ENCODE results near the gene PRKAG2. TPM values are rescaled to one million over a fixed set of nuclear protein-coding genes. Genes with fewer than 3 reads are reported as not detected.

Gene PRKAG2
- total RNA-seq, 1 donor from 2014 or later = 13.5 TPM

DNA sequence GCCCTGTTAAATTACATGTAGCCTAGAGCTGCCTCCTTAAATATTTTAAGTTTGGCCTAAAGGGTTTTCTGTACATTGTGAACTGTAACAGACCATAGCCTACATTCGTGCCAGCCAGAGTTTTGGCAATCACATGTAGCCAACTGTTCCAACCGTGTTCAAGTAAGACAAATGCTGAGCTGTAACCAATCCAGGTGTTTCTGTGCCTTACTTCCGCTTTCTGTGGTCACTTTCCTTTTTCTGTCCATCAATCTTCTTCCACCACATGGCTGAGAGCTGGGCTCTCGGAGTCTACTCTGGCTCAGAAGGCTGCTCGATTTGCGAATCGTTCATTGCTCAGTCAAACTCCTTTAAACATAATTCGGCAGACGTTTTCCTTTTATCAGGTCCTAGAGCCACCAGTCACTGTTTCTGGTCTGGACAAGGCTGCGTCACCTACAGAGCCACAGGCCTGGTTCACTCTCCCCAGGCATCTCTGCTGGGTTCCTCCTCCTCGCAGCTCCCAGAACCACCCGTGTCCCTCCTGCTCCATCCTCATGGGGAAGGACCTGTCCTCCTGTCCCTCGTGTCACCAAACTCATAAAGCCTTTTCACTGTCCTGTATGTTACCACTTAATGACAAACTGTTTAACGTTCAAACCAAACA is 199.2 kb downstream of the PRKAG2 start:
- Mint-ChIP-seq H3K4me1 (ENCODE audit: unreplicated experiment) (peaks cover 11% of the 10 kb centered on the region), H3K27me3 (ENCODE audit: unreplicated experiment) (no peaks in the 10 kb centered on the region), H3K4me3 (ENCODE audit: unreplicated experiment) (no peak overlapping the region), H3K27ac (ENCODE audit: unreplicated experiment) (no peak overlapping the region), H3K36me3 (ENCODE audit: unreplicated experiment) (no peaks in the 10 kb centered on the region), H3K9me3 (ENCODE audit: unreplicated experiment) (no peaks in the 10 kb centered on the region)
- DNase-seq (ENCODE audit: extremely low spot score, unreplicated experiment) = no peak
- TF ChIP-seq, protein P1, sequence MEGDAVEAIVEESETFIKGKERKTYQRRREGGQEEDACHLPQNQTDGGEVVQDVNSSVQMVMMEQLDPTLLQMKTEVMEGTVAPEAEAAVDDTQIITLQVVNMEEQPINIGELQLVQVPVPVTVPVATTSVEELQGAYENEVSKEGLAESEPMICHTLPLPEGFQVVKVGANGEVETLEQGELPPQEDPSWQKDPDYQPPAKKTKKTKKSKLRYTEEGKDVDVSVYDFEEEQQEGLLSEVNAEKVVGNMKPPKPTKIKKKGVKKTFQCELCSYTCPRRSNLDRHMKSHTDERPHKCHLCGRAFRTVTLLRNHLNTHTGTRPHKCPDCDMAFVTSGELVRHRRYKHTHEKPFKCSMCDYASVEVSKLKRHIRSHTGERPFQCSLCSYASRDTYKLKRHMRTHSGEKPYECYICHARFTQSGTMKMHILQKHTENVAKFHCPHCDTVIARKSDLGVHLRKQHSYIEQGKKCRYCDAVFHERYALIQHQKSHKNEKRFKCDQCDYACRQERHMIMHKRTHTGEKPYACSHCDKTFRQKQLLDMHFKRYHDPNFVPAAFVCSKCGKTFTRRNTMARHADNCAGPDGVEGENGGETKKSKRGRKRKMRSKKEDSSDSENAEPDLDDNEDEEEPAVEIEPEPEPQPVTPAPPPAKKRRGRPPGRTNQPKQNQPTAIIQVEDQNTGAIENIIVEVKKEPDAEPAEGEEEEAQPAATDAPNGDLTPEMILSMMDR (IDR thresholded peaks at IDR 0.05) = no peak

GRCh38 chr7:151676759-151677158 is 200.2 kb downstream of the PRKAG2 start:
- DNase-seq (ENCODE audit: extremely low spot score, unreplicated experiment) = no peak
- Mint-ChIP-seq H3K36me3 (ENCODE audit: unreplicated experiment) (no peaks in the 10 kb centered on the region), H3K9me3 (ENCODE audit: unreplicated experiment) (no peaks in the 10 kb centered on the region), H3K4me3 (ENCODE audit: unreplicated experiment) (no peak overlapping the region), H3K27me3 (ENCODE audit: unreplicated experiment) (no peaks in the 10 kb centered on the region), H3K4me1 (ENCODE audit: unreplicated experiment) (peaks cover 11% of the 10 kb centered on the region), H3K27ac (ENCODE audit: unreplicated experiment) (no peak overlapping the region)
- TF ChIP-seq, protein P1 (IDR thresholded peaks at IDR 0.05) = no peak

- Mint-ChIP-seq H3K4me3 (ENCODE audit: unreplicated experiment) (no peak overlapping the region), H3K27me3 (ENCODE audit: unreplicated experiment) (no peaks in the 10 kb centered on the region), H3K36me3 (ENCODE audit: unreplicated experiment) (no peaks in the 10 kb centered on the region), H3K9me3 (ENCODE audit: unreplicated experiment) (no peaks in the 10 kb centered on the region), H3K4me1 (ENCODE audit: unreplicated experiment) (peaks cover 3% of the 10 kb centered on the region), H3K27ac (ENCODE audit: unreplicated experiment) (no peak overlapping the region)
- DNase-seq (ENCODE audit: extremely low spot score, unreplicated experiment) = no peak
- TF ChIP-seq, protein P1 (IDR thresholded peaks at IDR 0.05) = no peak
Measured at GRCh38 chr7:151675196-151675920, 201.6 kb downstream of the PRKAG2 start.

DNA sequence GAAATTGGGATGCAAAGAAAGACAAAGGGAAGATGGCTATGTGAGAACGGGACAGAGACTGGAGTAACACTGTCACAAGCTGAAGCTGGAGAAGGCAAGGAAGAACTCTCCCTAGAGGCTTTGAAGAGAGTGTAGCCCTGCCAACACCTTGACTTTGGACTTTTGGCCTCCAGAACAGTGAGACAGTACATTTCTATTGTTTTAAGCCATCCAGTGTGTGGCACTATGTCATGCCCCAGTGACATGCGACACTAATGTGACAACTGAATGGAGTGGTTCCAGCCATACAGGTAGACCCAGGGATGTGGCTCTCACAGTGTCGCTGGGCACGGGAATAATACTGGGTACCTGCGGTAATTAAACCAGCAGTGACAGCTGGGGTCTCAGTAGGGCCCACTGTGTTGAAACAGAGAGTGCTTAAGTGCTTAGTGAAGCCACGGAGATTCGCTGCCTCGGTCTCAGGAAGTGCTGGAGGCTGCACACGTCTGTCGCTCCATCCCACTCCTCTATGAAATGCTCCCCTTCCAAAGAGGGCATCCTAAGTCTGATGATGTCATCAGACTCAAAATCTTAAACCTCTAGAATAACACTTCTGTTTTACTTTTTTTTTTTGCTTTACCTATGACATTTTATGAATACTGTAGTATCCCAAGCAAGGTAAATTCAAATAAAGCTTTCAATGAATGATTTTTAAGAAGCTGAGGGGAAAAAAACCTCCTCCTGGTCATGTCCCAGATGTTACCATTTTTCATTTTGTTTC is 202.6 kb downstream of the PRKAG2 start:
- no peaks in the 10 kb centered on the region for H3K9me3 Mint-ChIP-seq (ENCODE audit: unreplicated experiment)
- no peak overlapping the region for H3K4me3 Mint-ChIP-seq (ENCODE audit: unreplicated experiment)
- H3K4me1 Mint-ChIP-seq (ENCODE audit: unreplicated experiment) = peaks cover 2% of the 10 kb centered on the region
- H3K36me3 Mint-ChIP-seq (ENCODE audit: unreplicated experiment) = no peaks in the 10 kb centered on the region
- TF ChIP-seq, protein P1 (IDR thresholded peaks at IDR 0.05) = no peak
- no peak for DNase-seq (ENCODE audit: extremely low spot score, unreplicated experiment)
- H3K27ac Mint-ChIP-seq (ENCODE audit: unreplicated experiment) = no peak overlapping the region
- H3K27me3 Mint-ChIP-seq (ENCODE audit: unreplicated experiment) = no peaks in the 10 kb centered on the region

DNA sequence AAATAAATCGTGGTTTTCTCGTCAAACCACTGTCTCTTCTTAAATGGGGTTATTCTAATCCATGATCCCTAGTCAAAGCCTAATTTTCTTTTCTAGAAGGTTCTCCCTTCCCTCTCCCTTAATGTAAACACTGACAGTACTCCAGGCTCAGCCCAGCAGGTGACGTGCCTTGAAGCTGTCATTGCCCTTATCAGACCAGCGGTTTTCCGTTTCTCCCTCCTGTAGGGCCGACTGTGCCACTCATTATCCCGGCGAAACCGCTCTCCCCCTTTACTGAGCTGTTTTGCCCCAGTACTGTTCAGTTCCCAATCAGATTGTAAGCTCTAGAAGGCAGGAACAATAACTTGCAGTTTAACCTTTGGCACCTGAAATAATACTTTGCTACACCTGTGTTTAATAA is 203.7 kb downstream of the PRKAG2 start:
- H3K27ac Mint-ChIP-seq (ENCODE audit: unreplicated experiment) = no peak overlapping the region
- TF ChIP-seq, protein P1 (IDR thresholded peaks at IDR 0.05) = no peak
- no peaks in the 10 kb centered on the region for H3K27me3 Mint-ChIP-seq (ENCODE audit: unreplicated experiment)
- no peaks in the 10 kb centered on the region for H3K4me1 Mint-ChIP-seq (ENCODE audit: unreplicated experiment)
- no peak overlapping the region for H3K4me3 Mint-ChIP-seq (ENCODE audit: unreplicated experiment)
- H3K9me3 Mint-ChIP-seq (ENCODE audit: unreplicated experiment) = no peaks in the 10 kb centered on the region
- no peaks in the 10 kb centered on the region for H3K36me3 Mint-ChIP-seq (ENCODE audit: unreplicated experiment)
- DNase-seq (ENCODE audit: extremely low spot score, unreplicated experiment) = no peak
